T-helper 1 cell (primary cell): ENCODE data around the gene CREB3.

Experiments
- DNase-seq, 5 donors: peaks; one replicate each; pipeline ENCODE4 v3.0.0-alpha.2; 2012 to 2020

CREB3 gene

DNA sequence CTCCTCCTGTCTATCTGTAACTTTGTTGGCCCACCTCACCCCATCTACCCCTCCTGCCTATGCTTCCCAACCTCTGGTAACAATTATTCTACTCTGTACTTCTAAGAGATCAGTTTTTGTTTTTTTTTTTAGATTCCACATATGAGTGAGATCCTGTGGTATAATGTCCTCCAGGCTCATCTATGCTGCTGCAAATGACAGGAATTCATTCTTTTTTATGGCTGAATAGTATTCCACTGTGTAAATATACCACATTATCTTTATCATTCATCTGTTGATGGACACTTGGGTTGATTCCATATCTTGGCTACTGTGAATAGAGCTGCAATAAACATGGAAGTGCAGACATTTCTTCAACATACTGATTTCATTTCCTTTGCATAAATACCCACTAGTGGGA lies 51.0 kb downstream of the CREB3 start:
- no peak for DNase-seq
